GM19468 (cell line): ENCODE data around the gene ART5.
"Not testable (repeated sequence)": the region's sequence is repeated elsewhere in the genome, so short reads cannot be mapped to it uniquely, and the experiment has no call there.

Experiments used
- ATAC-seq: cut with Tn5 transposase; IDR thresholded peaks from one replicate; pipeline ENCODE4 v1.9.1; 2021; ENCODE audit warnings: mild to moderate bottlenecking, moderate library complexity, moderate number of reproducible peaks; ENCODE audit not compliant: unreplicated experiment; ENCODE audit errors: extremely low read depth

The ART5 gene

DNA sequence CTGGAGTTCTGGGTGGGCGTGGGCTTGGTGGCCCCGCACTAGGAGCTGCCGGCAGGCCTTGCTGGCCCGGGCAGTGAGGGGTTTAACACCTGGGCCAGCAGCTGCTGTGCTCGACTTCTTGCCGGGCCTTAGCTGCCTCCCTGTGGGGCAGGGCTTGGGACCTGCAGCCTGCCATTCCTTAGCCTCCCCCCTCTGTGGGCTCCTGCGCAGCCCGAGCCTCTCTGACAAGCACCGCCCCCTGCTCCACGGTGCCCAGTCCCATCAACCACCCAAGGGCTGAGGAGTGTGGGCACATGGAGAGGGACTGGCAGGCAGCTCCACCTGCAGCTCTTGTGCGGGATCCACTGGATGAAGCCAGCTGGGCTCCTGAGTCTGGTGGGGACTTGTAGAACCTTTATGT, 53.0 kb downstream of the ART5 start:
- ATAC-seq, result not testable (repeated sequence)
